Activated B cell treated with CpG ODN at 0.5 μM for 24 hours (primary cell): ENCODE results near the gene MESD. TPM values are rescaled to one million over a fixed set of nuclear protein-coding genes. Genes with fewer than 3 reads are reported as not detected.

Experiments
- ATAC-seq: fragments of 200-7000 bp; cut with Tn5 transposase; one replicate; pipeline ENCODE4 v1.10.0; 2021; ENCODE audit warnings: low read depth, mild to moderate bottlenecking, moderate library complexity
- CTCF ChIA-PET: fragments of 350-600 bp; sonication (Branson Sonifier 250); formaldehyde crosslinking; loops from one replicate; lab custom pipeline; 2021; ENCODE audit warnings: antibody characterized with exemption; lab: Charles Lee
- POLR2A ChIA-PET: fragments of 350-600 bp; sonication (Branson Sonifier 250); formaldehyde crosslinking; loops from one replicate; lab custom pipeline; 2021; ENCODE audit warnings: antibody characterized with exemption; lab: Charles Lee
- DNase-seq: peaks from one replicate; pipeline ENCODE4 v3.0.0; 2022
- H3K27ac Mint-ChIP-seq: one replicate; pipeline ENCODE4 v1.8.0; 2020; ENCODE audit warnings: mixed read lengths
- H3K27me3 Mint-ChIP-seq: one replicate; pipeline ENCODE4 v1.8.0; 2021; ENCODE audit warnings: mixed read lengths
- H3K36me3 Mint-ChIP-seq: one replicate; pipeline ENCODE4 v1.8.0; 2021; ENCODE audit warnings: low read depth, mixed read lengths
- H3K4me1 Mint-ChIP-seq: one replicate; pipeline ENCODE4 v1.8.0; 2021; ENCODE audit warnings: mixed read lengths
- H3K4me3 Mint-ChIP-seq: one replicate; pipeline ENCODE4 v1.8.0; 2020; ENCODE audit warnings: mild to moderate bottlenecking, mixed read lengths
- H3K9me3 Mint-ChIP-seq: one replicate; pipeline ENCODE4 v1.8.0; 2020; ENCODE audit warnings: mixed read lengths
- intact Hi-C: fragments of 100-400 bp; cut with micrococcal nuclease; formaldehyde crosslinking; loops from one replicate; pipeline ENCODE4 v1.15.1; 2024
- total RNA-seq: library from RNA; stranded (reverse); gene quantifications from 2 replicates; pipeline ENCODE4 v1.2.3, GENCODE V29; 2022
- TF ChIP-seq, protein P1 (sequence below): fragments of 200-600 bp; IDR thresholded peaks from one replicate; pipeline ENCODE4 v1.8.0; 2022; ENCODE audit warnings: antibody characterized with exemption, mild to moderate bottlenecking

Gene MESD
- total RNA-seq, 1 donor from 2014 or later, result 23.8 TPM

DNA sequence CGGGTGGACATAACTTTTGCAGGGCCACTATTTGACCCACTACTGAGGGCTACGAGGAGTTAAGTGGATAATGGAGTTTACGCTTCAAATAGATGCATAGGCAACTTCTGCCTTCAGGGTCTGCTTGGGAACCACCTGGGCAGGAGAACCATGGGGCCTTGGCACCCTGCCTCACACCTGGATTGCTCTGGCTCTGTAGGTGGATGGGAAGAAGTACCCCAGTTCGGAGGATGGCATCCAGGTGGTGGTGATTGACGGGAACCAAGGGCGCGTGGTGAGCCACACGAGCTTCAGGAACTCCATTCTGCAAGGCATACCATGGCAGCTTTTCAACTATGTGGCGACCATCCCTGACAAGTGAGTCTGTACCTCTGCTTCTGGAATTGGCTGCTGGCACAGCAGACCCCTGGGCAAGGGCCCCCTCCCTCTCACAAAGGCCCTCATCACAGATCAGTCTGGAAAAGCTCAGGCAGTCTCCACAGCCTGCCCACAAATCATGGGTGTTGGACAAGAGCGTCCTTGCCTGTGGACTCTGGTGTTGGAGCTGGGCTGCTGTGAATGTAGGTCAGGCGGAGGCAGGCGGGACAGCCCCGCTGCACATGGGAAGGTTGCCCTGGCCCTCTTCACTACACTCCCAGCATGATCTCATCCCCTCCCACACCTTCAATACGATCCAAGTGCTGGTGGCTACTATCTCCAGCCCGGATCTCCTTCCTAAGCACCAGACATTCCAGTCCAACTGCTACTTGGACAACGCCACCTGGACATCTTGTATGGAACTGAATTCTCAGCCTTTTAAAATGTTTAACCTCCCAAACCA, 46.7 kb downstream of the MESD start:
- intact Hi-C loops, result no loop called here
- Mint-ChIP-seq H3K4me1 (peaks cover 13% of the 10 kb centered on the region), H3K9me3 (no peaks in the 10 kb centered on the region), H3K36me3 (peaks cover 52% of the 10 kb centered on the region), H3K27me3 (no peaks in the 10 kb centered on the region), H3K4me3 (no peak overlapping the region), H3K27ac (no peak overlapping the region)
- TF ChIP-seq, protein P1, sequence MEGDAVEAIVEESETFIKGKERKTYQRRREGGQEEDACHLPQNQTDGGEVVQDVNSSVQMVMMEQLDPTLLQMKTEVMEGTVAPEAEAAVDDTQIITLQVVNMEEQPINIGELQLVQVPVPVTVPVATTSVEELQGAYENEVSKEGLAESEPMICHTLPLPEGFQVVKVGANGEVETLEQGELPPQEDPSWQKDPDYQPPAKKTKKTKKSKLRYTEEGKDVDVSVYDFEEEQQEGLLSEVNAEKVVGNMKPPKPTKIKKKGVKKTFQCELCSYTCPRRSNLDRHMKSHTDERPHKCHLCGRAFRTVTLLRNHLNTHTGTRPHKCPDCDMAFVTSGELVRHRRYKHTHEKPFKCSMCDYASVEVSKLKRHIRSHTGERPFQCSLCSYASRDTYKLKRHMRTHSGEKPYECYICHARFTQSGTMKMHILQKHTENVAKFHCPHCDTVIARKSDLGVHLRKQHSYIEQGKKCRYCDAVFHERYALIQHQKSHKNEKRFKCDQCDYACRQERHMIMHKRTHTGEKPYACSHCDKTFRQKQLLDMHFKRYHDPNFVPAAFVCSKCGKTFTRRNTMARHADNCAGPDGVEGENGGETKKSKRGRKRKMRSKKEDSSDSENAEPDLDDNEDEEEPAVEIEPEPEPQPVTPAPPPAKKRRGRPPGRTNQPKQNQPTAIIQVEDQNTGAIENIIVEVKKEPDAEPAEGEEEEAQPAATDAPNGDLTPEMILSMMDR, result no peak
- ATAC-seq, result no peak
- ChIA-PET CTCF (no interaction called here), POLR2A (no interaction called here)
- no peak for DNase-seq

DNA sequence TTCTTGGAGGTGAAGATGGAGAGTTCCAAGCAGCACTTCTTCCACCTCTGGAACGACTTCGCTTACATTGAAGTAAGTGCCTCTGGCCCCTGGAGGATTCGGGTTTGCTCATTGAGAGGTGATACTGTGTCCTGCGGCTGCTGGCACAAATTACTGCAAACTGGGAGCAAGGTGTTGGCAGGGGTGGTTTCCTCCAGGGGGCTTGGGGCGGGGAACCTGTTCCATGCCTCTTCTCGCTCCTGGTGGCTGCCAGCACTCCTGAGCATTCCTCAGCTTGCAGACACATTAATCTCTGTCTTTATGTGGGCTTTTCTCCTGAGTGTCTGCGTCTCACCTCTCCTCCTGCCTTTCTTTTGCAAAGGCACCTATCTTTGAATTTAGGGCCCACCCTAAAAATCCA, 47.4 kb downstream of the MESD start:
- Mint-ChIP-seq H3K9me3 (no peaks in the 10 kb centered on the region), H3K4me1 (peaks cover 13% of the 10 kb centered on the region), H3K4me3 (no peak overlapping the region), H3K27me3 (no peaks in the 10 kb centered on the region), H3K36me3 (peaks cover 49% of the 10 kb centered on the region), H3K27ac (no peak overlapping the region)
- ATAC-seq (no peak), DNase-seq (no peak)
- POLR2A ChIA-PET, result no interaction called here
- TF ChIP-seq, protein P1, result no peak
- CTCF ChIA-PET, result no interaction called here
- intact Hi-C loops, result no loop called here

DNA sequence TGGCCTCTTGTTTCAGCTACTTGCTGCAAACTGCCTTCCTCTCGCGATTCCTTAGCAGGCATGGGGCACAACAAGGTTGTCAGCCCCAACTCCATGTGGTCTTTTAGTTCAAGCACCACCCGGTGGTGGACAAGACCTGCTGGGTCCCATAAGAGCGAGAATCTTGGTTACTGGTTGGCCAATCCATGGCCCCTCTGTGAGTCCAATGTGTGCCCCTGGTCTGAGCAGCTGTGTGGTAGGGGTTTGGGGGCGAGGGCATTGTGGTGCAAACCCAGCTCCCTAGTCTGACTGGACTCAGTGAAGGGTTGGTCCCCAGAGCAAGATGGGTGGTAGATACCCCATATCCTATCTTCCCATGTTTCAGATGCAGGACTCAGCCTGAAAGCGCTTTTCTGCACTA, 48.8 kb downstream of the MESD start:
- Mint-ChIP-seq H3K9me3 (no peaks in the 10 kb centered on the region), H3K4me3 (no peak overlapping the region), H3K4me1 (peaks cover 6% of the 10 kb centered on the region), H3K27ac (no peak overlapping the region), H3K27me3 (no peaks in the 10 kb centered on the region), H3K36me3 (peaks cover 47% of the 10 kb centered on the region)
- ChIA-PET CTCF (no interaction called here), POLR2A (no interaction called here)
- TF ChIP-seq, protein P1, result no peak
- no peak for DNase-seq
- no peak for ATAC-seq
- intact Hi-C loops, result no loop called here

DNA sequence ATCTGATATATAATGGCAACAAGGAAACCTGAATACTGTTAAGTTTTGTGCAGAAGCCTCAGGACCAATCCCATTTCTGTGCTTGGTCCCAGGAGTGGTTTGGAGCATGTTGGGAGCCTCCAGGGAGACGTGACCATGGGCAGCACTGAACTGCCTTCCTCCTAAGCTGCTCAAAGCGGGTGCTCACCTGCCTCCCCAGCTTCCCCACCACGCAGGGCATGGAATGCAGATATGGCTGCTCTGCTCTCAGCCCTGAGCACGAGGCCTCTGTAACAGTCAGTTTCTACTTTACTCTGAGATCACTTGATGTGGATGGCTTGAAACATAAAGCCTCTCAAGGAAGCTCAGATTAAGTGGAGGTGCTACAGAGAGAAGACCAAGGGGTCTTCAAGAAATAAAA, 49.3 kb downstream of the MESD start:
- Mint-ChIP-seq H3K27me3 (no peaks in the 10 kb centered on the region), H3K9me3 (no peaks in the 10 kb centered on the region), H3K4me3 (no peak overlapping the region), H3K27ac (no peak overlapping the region), H3K36me3 (peaks cover 47% of the 10 kb centered on the region), H3K4me1 (peaks cover under 1% of the 10 kb centered on the region)
- DNase-seq, result no peak
- intact Hi-C loops, result no loop called here
- no peak for ATAC-seq
- CTCF ChIA-PET, result no interaction called here
- POLR2A ChIA-PET, result no interaction called here
- TF ChIP-seq, protein P1, result no peak

DNA sequence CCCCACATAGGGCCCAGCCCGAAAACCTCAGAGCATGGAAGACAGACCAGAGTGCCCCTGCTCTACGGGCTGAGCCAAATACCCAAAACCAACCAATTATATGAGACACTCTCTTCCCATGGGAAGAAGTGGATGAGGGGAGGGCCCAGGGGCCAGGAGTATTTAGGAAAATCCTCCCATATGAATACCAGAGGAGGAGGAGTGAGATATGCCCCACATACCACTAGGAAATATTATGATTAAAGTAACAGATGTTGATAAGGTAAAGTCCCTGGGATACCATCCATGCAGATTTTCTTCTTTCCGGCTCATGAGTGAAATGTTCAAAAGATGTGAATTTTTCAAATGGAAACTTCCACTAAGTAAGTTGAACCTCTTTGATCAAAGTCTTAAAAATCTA, 50.4 kb downstream of the MESD start:
- no peaks in the 10 kb centered on the region for H3K9me3 Mint-ChIP-seq
- DNase-seq, result no peak
- TF ChIP-seq, protein P1, result no peak
- CTCF ChIA-PET, result no interaction called here
- POLR2A ChIA-PET, result no interaction called here
- no peak overlapping the region for H3K27ac Mint-ChIP-seq
- peaks cover 46% of the 10 kb centered on the region for H3K36me3 Mint-ChIP-seq
- intact Hi-C loops, result no loop called here
- no peak for ATAC-seq
- no peaks in the 10 kb centered on the region for H3K27me3 Mint-ChIP-seq
- no peak overlapping the region for H3K4me3 Mint-ChIP-seq
- no peaks in the 10 kb centered on the region for H3K4me1 Mint-ChIP-seq
